Eye (tissue), 1 donor: ENCODE measurements around the gene GPBAR1.
"Not testable (repeated sequence)": the region's sequence is repeated elsewhere in the genome, so short reads cannot be mapped to it uniquely, and the experiment has no call there.

Experiments
- DNase-seq: peaks from one replicate; pipeline ENCODE4 v3.0.0-alpha.2; 2015

The GPBAR1 gene

GRCh38 chr2:218311541-218312266 lies 50.9 kb downstream of the GPBAR1 start:
- not testable (repeated sequence) for DNase-seq

GRCh38 chr2:218312267-218312756 lies 51.5 kb downstream of the GPBAR1 start:
- no peak for DNase-seq

- no peak for DNase-seq
These were observed 52.5 kb downstream of the GPBAR1 start for GRCh38 chr2:218313356-218313755.
